HepG2 (cell line): ENCODE results near the gene NAMPT. TPM values are rescaled to one million over a fixed set of nuclear protein-coding genes. Genes with fewer than 3 reads are reported as not detected.

Source experiments
- BRCA1 ChIP-seq: sonication (generic); formaldehyde crosslinking; IDR thresholded peaks from 2 replicates; pipeline ENCODE4 v1.4.0; 2020; ENCODE audit warnings: missing genetic modification reagents
- FOXA3 ChIP-seq: IDR thresholded peaks from 2 replicates; pipeline ENCODE4 v1.6.1; 2016; ENCODE audit warnings: missing genetic modification reagents, missing compliant biosample characterization
- JARID2 ChIP-seq: sonication (generic); formaldehyde crosslinking; IDR thresholded peaks from 2 replicates; pipeline ENCODE4 v1.8.1; 2023; ENCODE audit warnings: missing genetic modification reagents, inconsistent platforms; ENCODE audit not compliant: insufficient replicate concordance
- KDM3A ChIP-seq: IDR thresholded peaks from 2 replicates; pipeline ENCODE4 v1.6.1; 2018; ENCODE audit warnings: low read depth, missing compliant biosample characterization
- NFRKB ChIP-seq: fragments of 450-650 bp; IDR thresholded peaks from 2 replicates; pipeline ENCODE4 v1.6.1; 2017
- NR2F2 ChIP-seq: IDR thresholded peaks from 2 replicates; pipeline ENCODE4 v1.6.1; 2012; ENCODE audit warnings: low read depth, inconsistent platforms, borderline replicate concordance
- POLR2A ChIP-seq, 2 experiments: IDR thresholded peaks; 2 replicates each; pipeline ENCODE4 v1.6.1; 2011; ENCODE audit warnings: low read depth in 2 of 2, low read length in 2 of 2, mild to moderate bottlenecking in 1 of 2, moderate library complexity in 1 of 2; ENCODE audit not compliant: insufficient read depth in 1 of 2
- SOX6 ChIP-seq, 2 experiments: fragments of 450-650 bp in 1 of 2; sonication (generic) in 1 of 2; formaldehyde crosslinking in 1 of 2; IDR thresholded peaks; 2 replicates each; pipeline versions ENCODE4 v1.4.0 to v1.6.1; 2017 to 2020; ENCODE audit warnings: antibody characterized with exemption in 1 of 2, mild to moderate bottlenecking in 1 of 2, missing genetic modification reagents in 1 of 2
- YEATS4 ChIP-seq: sonication (generic); formaldehyde crosslinking; IDR thresholded peaks from 2 replicates; pipeline ENCODE4 v1.4.0; 2020; ENCODE audit warnings: missing genetic modification reagents, borderline replicate concordance
- ZNF460 ChIP-seq: sonication (generic); formaldehyde crosslinking; IDR thresholded peaks from 2 replicates; pipeline ENCODE4 v1.5.1; 2020; ENCODE audit warnings: missing genetic modification reagents, mild to moderate bottlenecking, borderline replicate concordance
- ZNF709 ChIP-seq: sonication (generic); formaldehyde crosslinking; IDR thresholded peaks from 2 replicates; pipeline ENCODE4 v1.5.0; 2020; ENCODE audit warnings: mild to moderate bottlenecking, missing genetic modification reagents
- ZNF775 ChIP-seq: sonication (generic); formaldehyde crosslinking; IDR thresholded peaks from 2 replicates; pipeline ENCODE4 v1.4.0; 2020; ENCODE audit warnings: missing genetic modification reagents, mild to moderate bottlenecking, moderate library complexity, borderline replicate concordance
- polyA plus RNA-seq, 8 experiments: library from polyadenylated mRNA; depleted of rRNA in 3 of 8; stranded (reverse) in 7 of 8; unstranded in 1 of 8; fragments of >200 nt; fragmentation: Illumina TruSeq in 4 of 8; extraction: Trizol in 4 of 8; gene quantifications; 2 replicates each; pipeline versions ENCODE4 v1.2.1 to v1.2.3, GENCODE V29; 2011 to 2016; ENCODE audit warnings: low read depth in 4 of 8, missing spikeins in 1 of 8, mixed read lengths in 1 of 8; ENCODE audit not compliant: insufficient read depth in 1 of 8
- total RNA-seq, 5 experiments: library from RNA; depleted of rRNA; stranded (reverse); fragments of >200 nt; fragmentation: Illumina TruSeq; extraction: Trizol; gene quantifications; 2 replicates each; pipeline ENCODE4 v1.2.3, GENCODE V29; 2016; ENCODE audit warnings: low read depth in 1 of 5
- TF ChIP-seq, protein P1 (sequence below): IDR thresholded peaks from 2 replicates; pipeline ENCODE4 v1.6.1; 2012; ENCODE audit warnings: low read length, improper control_type of control experiment
- TF ChIP-seq, protein P2 (sequence below): sonication (generic); formaldehyde crosslinking; IDR thresholded peaks from 2 replicates; pipeline ENCODE4 v1.5.1; 2020; ENCODE audit warnings: missing genetic modification reagents, mild to moderate bottlenecking, borderline replicate concordance
- TF ChIP-seq, protein P3 (sequence below): sonication (generic); formaldehyde crosslinking; conservative IDR thresholded peaks from 2 replicates; pipeline ENCODE4 v1.8.0; 2022; ENCODE audit warnings: missing genetic modification reagents
- TF ChIP-seq, protein P4 (sequence below): sonication (generic); formaldehyde crosslinking; IDR thresholded peaks from 2 replicates; pipeline ENCODE4 v1.4.0; 2020; ENCODE audit warnings: mild to moderate bottlenecking, missing genetic modification reagents

The NAMPT gene
- total and polyA plus RNA-seq, 2 of the 13 experiments (the other 11 are each of a cell fraction or from before 2014, with no cell fraction given): 15.8 to 67.7 TPM

DNA sequence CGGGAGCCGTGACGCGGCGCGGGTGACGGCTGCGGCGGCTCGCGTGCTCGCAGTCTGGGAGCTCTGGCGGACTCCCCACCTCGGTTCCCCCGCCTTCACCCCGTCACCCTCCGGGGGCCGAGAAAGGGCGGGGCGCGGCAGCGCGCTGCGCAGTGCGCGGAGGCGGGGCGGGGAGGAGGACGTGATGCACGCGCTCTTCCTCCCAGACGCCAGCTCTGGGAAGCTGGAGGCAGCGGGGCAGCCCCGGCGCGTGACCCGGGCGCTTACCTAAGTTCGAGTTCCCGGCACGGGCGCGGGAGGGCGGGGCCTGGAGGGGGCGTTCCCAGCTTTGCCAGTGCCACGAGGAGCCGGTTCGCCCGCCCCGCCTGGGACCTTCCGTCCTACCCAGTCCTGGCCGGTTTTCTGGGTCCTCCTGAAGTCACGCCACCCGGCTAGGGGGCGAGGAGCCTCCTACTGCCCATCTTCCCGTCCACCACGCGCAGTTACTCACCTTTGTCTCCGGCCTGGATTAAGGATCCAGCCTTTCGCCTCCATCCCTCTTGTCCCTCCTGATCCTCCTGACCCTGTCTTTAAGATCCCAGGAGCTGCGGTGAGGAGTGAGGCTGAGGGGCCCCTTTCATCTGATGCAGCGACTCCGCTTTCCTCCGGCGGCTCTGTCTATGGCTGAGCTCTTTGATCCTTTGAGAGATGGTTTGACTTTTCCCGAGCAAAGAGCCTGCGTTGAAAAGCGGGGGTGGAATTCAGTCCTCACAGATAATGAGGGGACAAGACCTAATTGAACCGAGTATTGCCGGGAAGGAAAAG is 470 bp upstream of the NAMPT start (continued):
- no peak for TF ChIP-seq JARID2 (CRISPR knock-in tag)
- no peak for TF ChIP-seq KDM3A (CRISPR knock-in tag)
- no peak for TF ChIP-seq NR2F2
- TF ChIP-seq SOX6 (IDR thresholded peaks at IDR 0.05): no peak
- peak; percentile 75 for TF ChIP-seq SOX6 (CRISPR knock-in tag; IDR thresholded peaks at IDR 0.05)
- TF ChIP-seq BRCA1 (CRISPR knock-in tag): no peak
- TF ChIP-seq, protein P1, sequence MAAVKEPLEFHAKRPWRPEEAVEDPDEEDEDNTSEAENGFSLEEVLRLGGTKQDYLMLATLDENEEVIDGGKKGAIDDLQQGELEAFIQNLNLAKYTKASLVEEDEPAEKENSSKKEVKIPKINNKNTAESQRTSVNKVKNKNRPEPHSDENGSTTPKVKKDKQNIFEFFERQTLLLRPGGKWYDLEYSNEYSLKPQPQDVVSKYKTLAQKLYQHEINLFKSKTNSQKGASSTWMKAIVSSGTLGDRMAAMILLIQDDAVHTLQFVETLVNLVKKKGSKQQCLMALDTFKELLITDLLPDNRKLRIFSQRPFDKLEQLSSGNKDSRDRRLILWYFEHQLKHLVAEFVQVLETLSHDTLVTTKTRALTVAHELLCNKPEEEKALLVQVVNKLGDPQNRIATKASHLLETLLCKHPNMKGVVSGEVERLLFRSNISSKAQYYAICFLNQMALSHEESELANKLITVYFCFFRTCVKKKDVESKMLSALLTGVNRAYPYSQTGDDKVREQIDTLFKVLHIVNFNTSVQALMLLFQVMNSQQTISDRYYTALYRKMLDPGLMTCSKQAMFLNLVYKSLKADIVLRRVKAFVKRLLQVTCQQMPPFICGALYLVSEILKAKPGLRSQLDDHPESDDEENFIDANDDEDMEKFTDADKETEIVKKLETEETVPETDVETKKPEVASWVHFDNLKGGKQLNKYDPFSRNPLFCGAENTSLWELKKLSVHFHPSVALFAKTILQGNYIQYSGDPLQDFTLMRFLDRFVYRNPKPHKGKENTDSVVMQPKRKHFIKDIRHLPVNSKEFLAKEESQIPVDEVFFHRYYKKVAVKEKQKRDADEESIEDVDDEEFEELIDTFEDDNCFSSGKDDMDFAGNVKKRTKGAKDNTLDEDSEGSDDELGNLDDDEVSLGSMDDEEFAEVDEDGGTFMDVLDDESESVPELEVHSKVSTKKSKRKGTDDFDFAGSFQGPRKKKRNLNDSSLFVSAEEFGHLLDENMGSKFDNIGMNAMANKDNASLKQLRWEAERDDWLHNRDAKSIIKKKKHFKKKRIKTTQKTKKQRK: no peak
- no peak for TF ChIP-seq ZNF775 (CRISPR knock-in tag)
- TF ChIP-seq YEATS4 (CRISPR knock-in tag): peak; percentile 83
- TF ChIP-seq, protein P2, sequence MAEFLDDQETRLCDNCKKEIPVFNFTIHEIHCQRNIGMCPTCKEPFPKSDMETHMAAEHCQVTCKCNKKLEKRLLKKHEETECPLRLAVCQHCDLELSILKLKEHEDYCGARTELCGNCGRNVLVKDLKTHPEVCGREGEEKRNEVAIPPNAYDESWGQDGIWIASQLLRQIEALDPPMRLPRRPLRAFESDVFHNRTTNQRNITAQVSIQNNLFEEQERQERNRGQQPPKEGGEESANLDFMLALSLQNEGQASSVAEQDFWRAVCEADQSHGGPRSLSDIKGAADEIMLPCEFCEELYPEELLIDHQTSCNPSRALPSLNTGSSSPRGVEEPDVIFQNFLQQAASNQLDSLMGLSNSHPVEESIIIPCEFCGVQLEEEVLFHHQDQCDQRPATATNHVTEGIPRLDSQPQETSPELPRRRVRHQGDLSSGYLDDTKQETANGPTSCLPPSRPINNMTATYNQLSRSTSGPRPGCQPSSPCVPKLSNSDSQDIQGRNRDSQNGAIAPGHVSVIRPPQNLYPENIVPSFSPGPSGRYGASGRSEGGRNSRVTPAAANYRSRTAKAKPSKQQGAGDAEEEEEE: no peak
- TF ChIP-seq, protein P3, sequence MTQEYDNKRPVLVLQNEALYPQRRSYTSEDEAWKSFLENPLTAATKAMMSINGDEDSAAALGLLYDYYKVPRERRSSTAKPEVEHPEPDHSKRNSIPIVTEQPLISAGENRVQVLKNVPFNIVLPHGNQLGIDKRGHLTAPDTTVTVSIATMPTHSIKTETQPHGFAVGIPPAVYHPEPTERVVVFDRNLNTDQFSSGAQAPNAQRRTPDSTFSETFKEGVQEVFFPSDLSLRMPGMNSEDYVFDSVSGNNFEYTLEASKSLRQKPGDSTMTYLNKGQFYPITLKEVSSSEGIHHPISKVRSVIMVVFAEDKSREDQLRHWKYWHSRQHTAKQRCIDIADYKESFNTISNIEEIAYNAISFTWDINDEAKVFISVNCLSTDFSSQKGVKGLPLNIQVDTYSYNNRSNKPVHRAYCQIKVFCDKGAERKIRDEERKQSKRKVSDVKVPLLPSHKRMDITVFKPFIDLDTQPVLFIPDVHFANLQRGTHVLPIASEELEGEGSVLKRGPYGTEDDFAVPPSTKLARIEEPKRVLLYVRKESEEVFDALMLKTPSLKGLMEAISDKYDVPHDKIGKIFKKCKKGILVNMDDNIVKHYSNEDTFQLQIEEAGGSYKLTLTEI: no peak
- peak; percentile 55 to 87 for TF ChIP-seq POLR2A (IDR thresholded peaks at IDR 0.05; ENCODE audit: insufficient read depth in 1 of 2, low read depth in 2 of 2, low read length in 2 of 2)
- TF ChIP-seq ZNF460 (CRISPR knock-in tag): no peak
- TF ChIP-seq FOXA3 (CRISPR knock-in tag): peak; percentile 35; the same call in 1 of the 2 replicates
- TF ChIP-seq ZNF709 (CRISPR knock-in tag): peak; percentile 88; the same call in 1 of the 2 replicates
- TF ChIP-seq NFRKB: no peak
- TF ChIP-seq, protein P4, sequence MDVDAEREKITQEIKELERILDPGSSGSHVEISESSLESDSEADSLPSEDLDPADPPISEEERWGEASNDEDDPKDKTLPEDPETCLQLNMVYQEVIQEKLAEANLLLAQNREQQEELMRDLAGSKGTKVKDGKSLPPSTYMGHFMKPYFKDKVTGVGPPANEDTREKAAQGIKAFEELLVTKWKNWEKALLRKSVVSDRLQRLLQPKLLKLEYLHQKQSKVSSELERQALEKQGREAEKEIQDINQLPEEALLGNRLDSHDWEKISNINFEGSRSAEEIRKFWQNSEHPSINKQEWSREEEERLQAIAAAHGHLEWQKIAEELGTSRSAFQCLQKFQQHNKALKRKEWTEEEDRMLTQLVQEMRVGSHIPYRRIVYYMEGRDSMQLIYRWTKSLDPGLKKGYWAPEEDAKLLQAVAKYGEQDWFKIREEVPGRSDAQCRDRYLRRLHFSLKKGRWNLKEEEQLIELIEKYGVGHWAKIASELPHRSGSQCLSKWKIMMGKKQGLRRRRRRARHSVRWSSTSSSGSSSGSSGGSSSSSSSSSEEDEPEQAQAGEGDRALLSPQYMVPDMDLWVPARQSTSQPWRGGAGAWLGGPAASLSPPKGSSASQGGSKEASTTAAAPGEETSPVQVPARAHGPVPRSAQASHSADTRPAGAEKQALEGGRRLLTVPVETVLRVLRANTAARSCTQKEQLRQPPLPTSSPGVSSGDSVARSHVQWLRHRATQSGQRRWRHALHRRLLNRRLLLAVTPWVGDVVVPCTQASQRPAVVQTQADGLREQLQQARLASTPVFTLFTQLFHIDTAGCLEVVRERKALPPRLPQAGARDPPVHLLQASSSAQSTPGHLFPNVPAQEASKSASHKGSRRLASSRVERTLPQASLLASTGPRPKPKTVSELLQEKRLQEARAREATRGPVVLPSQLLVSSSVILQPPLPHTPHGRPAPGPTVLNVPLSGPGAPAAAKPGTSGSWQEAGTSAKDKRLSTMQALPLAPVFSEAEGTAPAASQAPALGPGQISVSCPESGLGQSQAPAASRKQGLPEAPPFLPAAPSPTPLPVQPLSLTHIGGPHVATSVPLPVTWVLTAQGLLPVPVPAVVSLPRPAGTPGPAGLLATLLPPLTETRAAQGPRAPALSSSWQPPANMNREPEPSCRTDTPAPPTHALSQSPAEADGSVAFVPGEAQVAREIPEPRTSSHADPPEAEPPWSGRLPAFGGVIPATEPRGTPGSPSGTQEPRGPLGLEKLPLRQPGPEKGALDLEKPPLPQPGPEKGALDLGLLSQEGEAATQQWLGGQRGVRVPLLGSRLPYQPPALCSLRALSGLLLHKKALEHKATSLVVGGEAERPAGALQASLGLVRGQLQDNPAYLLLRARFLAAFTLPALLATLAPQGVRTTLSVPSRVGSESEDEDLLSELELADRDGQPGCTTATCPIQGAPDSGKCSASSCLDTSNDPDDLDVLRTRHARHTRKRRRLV (CRISPR knock-in tag): peak; percentile 58; the same call in 1 of the 2 replicates
